PC-9 (cell line): Measurements from ENCODE around the gene RFTN1. TPM values are rescaled to one million over a fixed set of nuclear protein-coding genes. Genes with fewer than 3 reads are reported as not detected.

Experiments
- BruUV-seq: library from RNA; stranded (reverse); fragments of 400-500 nt; replicated peaks from 2 replicates; lab custom pipeline; 2021; lab: Mats Ljungman, UMichigan
- CTCF ChIA-PET: fragments of 300-600 bp; sonication (Branson Sonifier 250); formaldehyde crosslinking; loops from one replicate; lab custom pipeline; 2022; ENCODE audit warnings: antibody characterized with exemption; lab: Charles Lee
- POLR2A ChIA-PET: fragments of 300-600 bp; sonication (Branson Sonifier 250); formaldehyde crosslinking; loops from one replicate; lab custom pipeline; 2022; ENCODE audit warnings: antibody characterized with exemption; ENCODE audit not compliant: unreplicated experiment; lab: Charles Lee
- DNase-seq, 2 experiments: peaks; one replicate each; pipeline versions ENCODE4 v3.0.0 to v3.0.0-alpha.2; 2015 to 2022; ENCODE audit warnings: mixed read lengths in 1 of 2
- H2AFZ ChIP-seq: fragments of 200-600 bp; sonication (generic); 2 replicates; pipeline ENCODE4 v1.8.1; 2017; ENCODE audit warnings: antibody characterized with exemption
- H3F3A ChIP-seq: fragments of 200-600 bp; sonication (generic); 2 replicates; pipeline ENCODE4 v1.8.1; 2017; ENCODE audit warnings: antibody characterized with exemption, mild to moderate bottlenecking, low read depth; ENCODE audit not compliant: insufficient read depth
- H3K27ac ChIP-seq: fragments of 200-600 bp; sonication (generic); 2 replicates; pipeline ENCODE4 v1.6.1; 2016; ENCODE audit warnings: mixed run types
- H3K27me3 ChIP-seq: fragments of 200-600 bp; sonication (generic); 2 replicates; pipeline ENCODE4 v1.6.1; 2016; ENCODE audit warnings: low read depth, mixed run types; ENCODE audit not compliant: insufficient read depth
- H3K36me3 ChIP-seq: fragments of 200-600 bp; sonication (generic); 2 replicates; pipeline ENCODE4 v1.6.1; 2016; ENCODE audit warnings: low read depth, mixed run types
- H3K4me1 ChIP-seq: fragments of 200-600 bp; sonication (generic); replicated peaks from 2 replicates; pipeline ENCODE4 v1.6.1; 2016; ENCODE audit warnings: mixed run types; ENCODE audit not compliant: insufficient read depth
- H3K4me2 ChIP-seq: fragments of 200-600 bp; sonication (generic); 2 replicates; pipeline ENCODE4 v1.6.1; 2017; ENCODE audit warnings: mixed run types
- H3K4me3 ChIP-seq: fragments of 200-600 bp; sonication (generic); 2 replicates; pipeline ENCODE4 v1.6.1; 2016; ENCODE audit warnings: mixed run types
- H3K79me2 ChIP-seq: fragments of 200-600 bp; sonication (generic); 2 replicates; pipeline ENCODE4 v1.6.1; 2017; ENCODE audit warnings: low read depth, mixed run types
- H3K9me2 ChIP-seq: fragments of 200-600 bp; sonication (generic); 2 replicates; pipeline ENCODE4 v1.8.1; 2017; ENCODE audit warnings: mild to moderate bottlenecking; ENCODE audit not compliant: insufficient read depth
- H3K9me3 ChIP-seq: fragments of 200-600 bp; sonication (generic); 2 replicates; pipeline ENCODE4 v1.8.1; 2016; ENCODE audit warnings: low read depth; ENCODE audit not compliant: insufficient read depth
- H4K20me1 ChIP-seq: fragments of 200-600 bp; sonication (generic); 2 replicates; pipeline ENCODE4 v1.8.1; 2017; ENCODE audit not compliant: insufficient read depth
- EZH2 ChIP-seq: fragments of 200-600 bp; sonication (generic); IDR thresholded peaks from 2 replicates; pipeline ENCODE4 v1.8.0; 2017; ENCODE audit warnings: antibody characterized with exemption, low read depth
- intact Hi-C: fragments of 100-400 bp; cut with micrococcal nuclease; formaldehyde crosslinking; loops from one replicate; pipeline ENCODE4 v1.10.0; 2022; ENCODE audit not compliant: unreplicated experiment
- total RNA-seq: library from RNA; stranded (reverse); gene quantifications from 2 replicates; pipeline ENCODE4 v1.2.3, GENCODE V29; 2021
- TF ChIP-seq, protein P1 (sequence below): fragments of 200-600 bp; sonication (generic); conservative IDR thresholded peaks from 2 replicates; pipeline ENCODE4 v1.6.1; 2017; ENCODE audit warnings: mixed run types, antibody characterized with exemption, mild to moderate bottlenecking, moderate library complexity

The RFTN1 gene
- total RNA-seq, 1 experiment from 2014 or later, result 0.41 TPM

DNA sequence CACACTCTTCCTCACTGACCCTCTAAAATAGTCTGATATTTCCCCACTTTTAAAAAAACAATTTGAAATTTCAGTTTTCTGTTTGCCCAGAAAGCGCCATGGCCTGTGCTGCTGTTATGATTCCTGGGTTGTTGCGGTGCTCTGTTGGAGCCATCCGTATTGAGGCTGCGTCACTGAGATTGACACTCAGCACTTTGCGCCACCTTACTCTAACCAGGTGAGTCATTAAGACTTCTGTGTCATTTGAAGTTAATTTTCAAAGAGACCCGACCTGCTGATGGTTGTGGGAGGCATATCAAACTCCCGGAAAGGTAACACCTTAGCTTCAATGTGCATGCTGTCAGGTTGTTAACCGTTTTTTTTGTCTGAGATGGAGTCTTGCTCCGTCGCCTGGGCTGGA lies 242.6 kb downstream of the RFTN1 start:
- Histone ChIP-seq H3K4me3 (no peak overlapping the region), H3K79me2 (peaks cover 29% of the 10 kb centered on the region), H3K9me2 (no peaks in the 10 kb centered on the region), H2AFZ (no peak overlapping the region), H3K4me2 (no peak overlapping the region), H3K4me1 (peaks cover 21% of the 10 kb centered on the region), H3F3A (no peaks in the 10 kb centered on the region), H3K9me3 (no peaks in the 10 kb centered on the region), H4K20me1 (no peaks in the 10 kb centered on the region; the same call in none of the 2 replicates), H3K27me3 (no peaks in the 10 kb centered on the region), H3K27ac (no peak overlapping the region), H3K36me3 (peaks cover 17% of the 10 kb centered on the region)
- BruUV-seq, result no TSS peak
- TF ChIP-seq EZH2, result no peak
- TF ChIP-seq, protein P1, sequence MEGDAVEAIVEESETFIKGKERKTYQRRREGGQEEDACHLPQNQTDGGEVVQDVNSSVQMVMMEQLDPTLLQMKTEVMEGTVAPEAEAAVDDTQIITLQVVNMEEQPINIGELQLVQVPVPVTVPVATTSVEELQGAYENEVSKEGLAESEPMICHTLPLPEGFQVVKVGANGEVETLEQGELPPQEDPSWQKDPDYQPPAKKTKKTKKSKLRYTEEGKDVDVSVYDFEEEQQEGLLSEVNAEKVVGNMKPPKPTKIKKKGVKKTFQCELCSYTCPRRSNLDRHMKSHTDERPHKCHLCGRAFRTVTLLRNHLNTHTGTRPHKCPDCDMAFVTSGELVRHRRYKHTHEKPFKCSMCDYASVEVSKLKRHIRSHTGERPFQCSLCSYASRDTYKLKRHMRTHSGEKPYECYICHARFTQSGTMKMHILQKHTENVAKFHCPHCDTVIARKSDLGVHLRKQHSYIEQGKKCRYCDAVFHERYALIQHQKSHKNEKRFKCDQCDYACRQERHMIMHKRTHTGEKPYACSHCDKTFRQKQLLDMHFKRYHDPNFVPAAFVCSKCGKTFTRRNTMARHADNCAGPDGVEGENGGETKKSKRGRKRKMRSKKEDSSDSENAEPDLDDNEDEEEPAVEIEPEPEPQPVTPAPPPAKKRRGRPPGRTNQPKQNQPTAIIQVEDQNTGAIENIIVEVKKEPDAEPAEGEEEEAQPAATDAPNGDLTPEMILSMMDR, result no peak
- DNase-seq, result no peak
- intact Hi-C loops, result no loop called here
- CTCF ChIA-PET, result no interaction called here
- POLR2A ChIA-PET, result no interaction called here

DNA sequence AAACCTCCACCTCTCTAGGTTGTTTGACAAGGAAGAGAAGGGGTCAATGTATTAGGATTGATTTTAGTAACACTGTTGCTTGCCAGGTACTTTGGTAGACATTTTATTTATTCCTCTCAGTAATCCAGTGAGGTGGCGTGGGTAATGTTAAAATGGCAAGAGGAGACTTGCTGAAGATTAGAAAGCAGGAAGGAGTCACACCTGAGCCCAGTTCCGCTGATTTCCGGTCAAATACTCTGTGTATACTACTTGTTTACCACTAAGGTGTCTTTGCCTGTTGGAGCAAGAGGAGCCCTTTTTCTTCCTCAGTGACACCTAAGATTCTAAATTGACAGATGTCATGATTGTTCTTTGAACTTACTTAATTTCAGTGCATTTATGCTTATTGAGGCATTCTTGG lies 246.8 kb downstream of the RFTN1 start:
- Histone ChIP-seq H4K20me1 (no peaks in the 10 kb centered on the region; the same call in 1 of the 2 replicates), H3K36me3 (0 out of 2 replicates have a peak, but pooled peaks cover 15% of the 10 kb centered on the region), H2AFZ (no peak overlapping the region), H3K4me3 (peak overlapping the region; percentile 98; the same call in 1 of the 2 replicates), H3K27me3 (no peaks in the 10 kb centered on the region), H3K27ac (no peak overlapping the region), H3K79me2 (peaks cover 64% of the 10 kb centered on the region), H3K9me3 (no peaks in the 10 kb centered on the region), H3K4me2 (peak overlapping the region; percentile 95), H3K4me1 (peaks cover 33% of the 10 kb centered on the region), H3F3A (no peaks in the 10 kb centered on the region), H3K9me2 (no peaks in the 10 kb centered on the region)
- DNase-seq, result no peak
- no TSS peak for BruUV-seq
- CTCF ChIA-PET, result interaction anchor here (0.6 kb wide), 1 partner anchor 36 kb away, joined by 5 read pairs; no protein-coding TSS in a partner anchor
- intact Hi-C loops, result loop anchor here (5.0 kb wide), 2 partner anchors 286 to 634 kb away; no protein-coding TSS in a partner anchor
- TF ChIP-seq, protein P1, result no peak
- TF ChIP-seq EZH2, result no peak
- POLR2A ChIA-PET, result no interaction called here

Other genes with a start within 250 kb of the RFTN1 start
- 12.1 and 16.2 TPM in 2 replicates for gene DPH3, start 248.8 kb downstream of the RFTN1 start, total RNA-seq
- gene OXNAD1, start 248.5 kb downstream of the RFTN1 start, total RNA-seq, result 15.7 and 18.5 TPM in 2 replicates
- not detected in 2 replicates for gene DAZL, start 91.7 kb upstream of the RFTN1 start, total RNA-seq